ENCODE measurements around the gene MARCHF3. TPM values are rescaled to one million over a fixed set of nuclear protein-coding genes. Genes with fewer than 3 reads are reported as not detected.

The MARCHF3 gene
- total and polyA plus RNA-seq, 2 donors (not counting 3 experiments of a cell fraction or from before 2014, with no cell fraction given), result 31.9 to 35.0 TPM

GRCh38 chr5:126857472-126858410 lies 172.6 kb downstream of the MARCHF3 start:
- H3K79me2 ChIP-seq (ENCODE audit: control insufficient read depth, insufficient read depth, low read length), result no peaks in the 10 kb centered on the region
- DNase-seq (ENCODE audit: low read depth, low spot score), result no peak
- intact Hi-C loops (cut with micrococcal nuclease) (no loop called here), dilution Hi-C loops (cut with MboI; ENCODE audit: extremely low pct_ligation_motif_present, low sequenced_read_pairs) (no loop called here)
- H3K4me3 ChIP-seq (replicated peaks in 1 of 3; ENCODE audit: insufficient read depth in 1 of 3, low read depth in 1 of 3, low read length in 3 of 3), result no peak overlapping the region
- no peaks in the 10 kb centered on the region for H3K27me3 ChIP-seq (ENCODE audit: control insufficient read depth in 2 of 2, insufficient read depth in 2 of 2, low read length in 2 of 2)
- H3K4me2 ChIP-seq (ENCODE audit: insufficient read depth, low read length), result no peak overlapping the region
- TF ChIP-seq GATA2 (IDR thresholded peaks at IDR 0.05; ENCODE audit: insufficient read depth, insufficient read length, low read depth, low read length) (no peak), POLR2A (IDR thresholded peaks at IDR 0.05; ENCODE audit: low read depth, low read length) (no peak), EZH2 (IDR thresholded peaks at IDR 0.05; ENCODE audit: borderline replicate concordance, low read depth, low read length, severe bottlenecking) (no peak), JUN (IDR thresholded peaks at IDR 0.05; ENCODE audit: borderline replicate concordance, insufficient read depth, insufficient read length, low read depth) (no peak), MAX (IDR thresholded peaks at IDR 0.05; ENCODE audit: insufficient read depth, insufficient read length) (no peak), FOS (IDR thresholded peaks at IDR 0.05; ENCODE audit: borderline replicate concordance, insufficient read depth, low read length) (no peak), CTCF (IDR thresholded peaks at IDR 0.05; ENCODE audit: extremely low read depth in 1 of 2, insufficient read depth in 1 of 2, low read depth in 1 of 2, low read length in 2 of 2) (no peak)
- FAIRE-seq, result no peak
- no peak overlapping the region for H2AFZ ChIP-seq (ENCODE audit: low read depth, low read length)
- BruUV-seq (replicated peaks), result no TSS peak
- no peaks in the 10 kb centered on the region for H3K9me1 ChIP-seq (replicated peaks; ENCODE audit: control insufficient read depth, extremely low read depth, insufficient read depth, low read length)
- H3K4me1 ChIP-seq (ENCODE audit: control insufficient read depth, extremely low read depth, insufficient read depth, low read length), result peaks cover 9% of the 10 kb centered on the region
- ChIA-PET POLR2A (no interaction called here), CTCF (no interaction called here)
- H3K9ac ChIP-seq (replicated peaks; ENCODE audit: extremely low read depth, insufficient read depth, low read length), result no peak overlapping the region
- no peaks in the 10 kb centered on the region for H4K20me1 ChIP-seq (replicated peaks; ENCODE audit: control insufficient read depth, extremely low read depth, insufficient read depth, low read length)
- H3K9me3 ChIP-seq (replicated peaks; ENCODE audit: control insufficient read depth, insufficient read depth, low read length), result no peaks in the 10 kb centered on the region
- no peak overlapping the region for H3K27ac ChIP-seq (ENCODE audit: insufficient read depth, low read depth, low read length)
- no peaks in the 10 kb centered on the region for H3K36me3 ChIP-seq (ENCODE audit: control insufficient read depth in 2 of 2, extremely low read depth in 1 of 2, insufficient read depth in 2 of 2, low read length in 2 of 2)

Measured in endothelial cell of umbilical vein (primary cell).